ENCODE data around the gene C10orf71. TPM values are rescaled to one million over a fixed set of nuclear protein-coding genes. Genes with fewer than 3 reads are reported as not detected.

C10orf71 gene
- polyA plus RNA-seq, 1 donor from 2014 or later = not detected

GRCh38 chr10:49286686-49287085 is 12.3 kb upstream of the C10orf71 start:
- Histone ChIP-seq H3F3A (ENCODE audit: insufficient read depth, low read length, poor library complexity, severe bottlenecking) (no peaks in the 10 kb centered on the region), H4K20me1 (ENCODE audit: insufficient read depth) (no peaks in the 10 kb centered on the region), H3K4me3 (ENCODE audit: low read length) (no peak overlapping the region), H3K27ac (ENCODE audit: low read length) (no peak overlapping the region), H3K36me3 (ENCODE audit: insufficient read depth, low read length) (no peaks in the 10 kb centered on the region), H2AFZ (ENCODE audit: low read depth, low read length) (no peak overlapping the region), H3K79me2 (replicated peaks; ENCODE audit: insufficient read depth, low read length) (no peaks in the 10 kb centered on the region), H3K9me2 (ENCODE audit: insufficient read depth, low read length) (no peaks in the 10 kb centered on the region), H3K27me3 (ENCODE audit: insufficient read depth, low read depth, low read length) (no peaks in the 10 kb centered on the region), H3K4me2 (ENCODE audit: low read length) (no peak overlapping the region), H3K9me3 (ENCODE audit: low read length) (no peaks in the 10 kb centered on the region), H3K9ac (ENCODE audit: low read length) (no peak overlapping the region)
- TF ChIP-seq MXI1 (conservative IDR thresholded peaks at IDR 0.05; ENCODE audit: poor library complexity, severe bottlenecking) (no peak), RAD21 (conservative IDR thresholded peaks at IDR 0.05) (no peak), EP300 (conservative IDR thresholded peaks at IDR 0.05; ENCODE audit: poor library complexity, severe bottlenecking) (no peak), REST (IDR thresholded peaks at IDR 0.05; ENCODE audit: borderline replicate concordance) (no peak), SMC3 (conservative IDR thresholded peaks at IDR 0.05; ENCODE audit: poor library complexity) (no peak), POLR2AphosphoS5 (IDR thresholded peaks at IDR 0.05) (no peak), EZH2 (IDR thresholded peaks at IDR 0.05; ENCODE audit: borderline replicate concordance, insufficient read depth, low read length, poor library complexity, severe bottlenecking) (no peak), TAF1 (IDR thresholded peaks at IDR 0.05; ENCODE audit: low read depth) (no peak)
- TF ChIP-seq, protein P1, sequence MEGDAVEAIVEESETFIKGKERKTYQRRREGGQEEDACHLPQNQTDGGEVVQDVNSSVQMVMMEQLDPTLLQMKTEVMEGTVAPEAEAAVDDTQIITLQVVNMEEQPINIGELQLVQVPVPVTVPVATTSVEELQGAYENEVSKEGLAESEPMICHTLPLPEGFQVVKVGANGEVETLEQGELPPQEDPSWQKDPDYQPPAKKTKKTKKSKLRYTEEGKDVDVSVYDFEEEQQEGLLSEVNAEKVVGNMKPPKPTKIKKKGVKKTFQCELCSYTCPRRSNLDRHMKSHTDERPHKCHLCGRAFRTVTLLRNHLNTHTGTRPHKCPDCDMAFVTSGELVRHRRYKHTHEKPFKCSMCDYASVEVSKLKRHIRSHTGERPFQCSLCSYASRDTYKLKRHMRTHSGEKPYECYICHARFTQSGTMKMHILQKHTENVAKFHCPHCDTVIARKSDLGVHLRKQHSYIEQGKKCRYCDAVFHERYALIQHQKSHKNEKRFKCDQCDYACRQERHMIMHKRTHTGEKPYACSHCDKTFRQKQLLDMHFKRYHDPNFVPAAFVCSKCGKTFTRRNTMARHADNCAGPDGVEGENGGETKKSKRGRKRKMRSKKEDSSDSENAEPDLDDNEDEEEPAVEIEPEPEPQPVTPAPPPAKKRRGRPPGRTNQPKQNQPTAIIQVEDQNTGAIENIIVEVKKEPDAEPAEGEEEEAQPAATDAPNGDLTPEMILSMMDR (IDR thresholded peaks at IDR 0.05; ENCODE audit: poor library complexity, severe bottlenecking) = no peak

DNA sequence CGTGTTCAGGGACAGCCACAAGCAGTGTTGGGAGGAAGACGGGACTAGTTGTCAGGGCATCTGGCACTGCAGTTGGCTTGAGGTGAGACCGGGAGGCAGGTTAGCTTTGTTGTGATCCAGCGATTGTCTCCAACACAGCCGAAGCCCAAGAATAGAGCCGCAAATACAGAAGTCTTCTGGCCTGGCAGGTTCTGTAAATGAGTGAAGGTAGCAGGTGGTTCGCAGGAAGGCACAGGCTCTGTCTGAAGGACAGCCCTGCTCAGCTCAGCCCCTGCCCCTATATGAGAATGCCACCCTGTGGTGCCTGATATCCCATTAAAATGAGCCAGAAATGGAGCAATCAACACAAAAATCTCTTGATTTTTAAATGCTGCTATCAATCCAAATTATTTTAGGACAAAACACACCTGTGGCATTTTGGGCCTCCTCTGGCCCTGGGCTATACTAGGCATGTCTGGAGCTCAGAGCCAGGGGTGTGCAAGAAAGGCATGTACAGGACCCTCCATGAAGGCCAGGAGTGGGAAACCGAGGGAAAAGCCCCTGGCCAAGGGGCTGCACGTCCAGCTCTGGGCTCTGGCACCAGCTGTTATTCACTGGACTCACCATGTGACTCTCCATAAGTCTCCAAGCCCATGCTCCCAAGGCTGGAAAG is 11.2 kb upstream of the C10orf71 start:
- H3K79me2 ChIP-seq (replicated peaks; ENCODE audit: insufficient read depth, low read length) = no peaks in the 10 kb centered on the region
- TF ChIP-seq SMC3 (conservative IDR thresholded peaks at IDR 0.05; ENCODE audit: poor library complexity) = no peak
- TF ChIP-seq MXI1 (conservative IDR thresholded peaks at IDR 0.05; ENCODE audit: poor library complexity, severe bottlenecking) = no peak
- TF ChIP-seq EP300 (conservative IDR thresholded peaks at IDR 0.05; ENCODE audit: poor library complexity, severe bottlenecking) = no peak
- no peak for TF ChIP-seq TAF1 (IDR thresholded peaks at IDR 0.05; ENCODE audit: low read depth)
- no peak for TF ChIP-seq REST (IDR thresholded peaks at IDR 0.05; ENCODE audit: borderline replicate concordance)
- TF ChIP-seq, protein P1 (IDR thresholded peaks at IDR 0.05; ENCODE audit: poor library complexity, severe bottlenecking) = no peak
- TF ChIP-seq POLR2AphosphoS5 (IDR thresholded peaks at IDR 0.05) = no peak
- no peak for TF ChIP-seq EZH2 (IDR thresholded peaks at IDR 0.05; ENCODE audit: borderline replicate concordance, insufficient read depth, low read length, poor library complexity, severe bottlenecking)
- no peaks in the 10 kb centered on the region for H4K20me1 ChIP-seq (ENCODE audit: insufficient read depth)

More for the DNA sequence above, 11.2 kb upstream of the C10orf71 start:
- H3K9me3 ChIP-seq (ENCODE audit: low read length) = no peaks in the 10 kb centered on the region
- H3K36me3 ChIP-seq (ENCODE audit: insufficient read depth, low read length) = no peaks in the 10 kb centered on the region
- no peaks in the 10 kb centered on the region for H3F3A ChIP-seq (ENCODE audit: insufficient read depth, low read length, poor library complexity, severe bottlenecking)
- no peak overlapping the region for H3K9ac ChIP-seq (ENCODE audit: low read length)
- no peak overlapping the region for H3K4me2 ChIP-seq (ENCODE audit: low read length)
- no peak overlapping the region for H3K27ac ChIP-seq (ENCODE audit: low read length)
- H3K27me3 ChIP-seq (ENCODE audit: insufficient read depth, low read depth, low read length) = no peaks in the 10 kb centered on the region
- H2AFZ ChIP-seq (ENCODE audit: low read depth, low read length) = no peak overlapping the region
- H3K4me3 ChIP-seq (ENCODE audit: low read length) = no peak overlapping the region
- no peaks in the 10 kb centered on the region for H3K9me2 ChIP-seq (ENCODE audit: insufficient read depth, low read length)

All from neural cell (in vitro differentiated cells).